KMS-11 (cell line): Measurements from ENCODE around the gene PTPN4.

Source experiments
- H2AFZ ChIP-seq: fragments of 200-600 bp; sonication (generic); 2 replicates; pipeline ENCODE4 v1.6.1; 2016; ENCODE audit warnings: antibody characterized with exemption, mixed run types, low read depth
- H3K27ac ChIP-seq: fragments of 200-600 bp; sonication (generic); 2 replicates; pipeline ENCODE4 v1.6.1; 2016; ENCODE audit warnings: mild to moderate bottlenecking, mixed run types
- H3K27me3 ChIP-seq: fragments of 200-600 bp; sonication (generic); 2 replicates; pipeline ENCODE4 v1.6.1; 2017; ENCODE audit warnings: mild to moderate bottlenecking, low read depth, mixed run types, moderate library complexity; ENCODE audit not compliant: insufficient read depth
- H3K36me3 ChIP-seq: fragments of 200-600 bp; sonication (generic); 2 replicates; pipeline ENCODE4 v1.6.1; 2017; ENCODE audit warnings: mild to moderate bottlenecking, mixed run types; ENCODE audit not compliant: insufficient read depth
- H3K4me1 ChIP-seq: fragments of 200-600 bp; sonication (generic); 2 replicates; pipeline ENCODE4 v1.6.1; 2016; ENCODE audit warnings: mild to moderate bottlenecking, low read depth, mixed run types; ENCODE audit not compliant: poor library complexity, severe bottlenecking
- H3K4me2 ChIP-seq: fragments of 200-600 bp; sonication (generic); 2 replicates; pipeline ENCODE4 v1.7.0; 2016; ENCODE audit warnings: mild to moderate bottlenecking, mixed run types
- H3K4me3 ChIP-seq: fragments of 200-600 bp; sonication (generic); IDR thresholded peaks from 2 replicates; pipeline ENCODE4 v1.6.1; 2017; ENCODE audit warnings: low read depth, low read length, mixed read lengths; ENCODE audit not compliant: insufficient read depth
- H3K79me2 ChIP-seq: fragments of 200-600 bp; sonication (generic); 2 replicates; pipeline ENCODE4 v1.6.1; 2016; ENCODE audit warnings: low read depth, mixed run types; ENCODE audit not compliant: insufficient read depth
- H3K9ac ChIP-seq: fragments of 200-600 bp; sonication (generic); 2 replicates; pipeline ENCODE4 v1.6.1; 2016; ENCODE audit warnings: mild to moderate bottlenecking, mixed run types
- H4K20me1 ChIP-seq: fragments of 200-600 bp; sonication (generic); 2 replicates; pipeline ENCODE4 v1.6.1; 2016; ENCODE audit warnings: mild to moderate bottlenecking, mixed run types; ENCODE audit not compliant: insufficient read depth
- TF ChIP-seq, protein P1 (sequence below): fragments of 200-600 bp; sonication (generic); conservative IDR thresholded peaks from 2 replicates; pipeline ENCODE4 v1.6.1; 2017; ENCODE audit warnings: low read depth, mild to moderate bottlenecking, antibody characterized with exemption, low read length, moderate library complexity, mixed read lengths

PTPN4 gene

DNA sequence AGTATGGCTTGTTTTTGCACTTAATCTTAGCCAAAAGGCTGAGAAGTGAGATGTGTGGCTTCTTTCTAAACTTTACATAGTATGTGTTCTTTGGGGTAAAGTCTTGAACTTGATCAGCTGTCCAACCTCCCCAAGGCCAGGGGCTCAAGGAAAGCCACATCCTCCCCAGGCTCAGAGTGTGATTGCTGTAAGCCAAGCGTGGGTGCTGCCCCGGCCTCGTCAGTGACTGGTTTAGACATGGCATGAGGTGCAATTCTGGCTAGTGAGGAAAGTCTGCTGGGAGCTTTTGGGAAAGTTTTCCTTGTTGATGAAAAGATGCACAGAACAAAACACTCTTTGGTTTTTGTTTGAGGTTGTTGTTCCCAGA is 40.5 kb upstream of the PTPN4 start:
- Histone ChIP-seq H3K36me3 (no peaks in the 10 kb centered on the region), H3K4me3 (no peak overlapping the region), H3K4me1 (no peaks in the 10 kb centered on the region), H4K20me1 (no peaks in the 10 kb centered on the region), H2AFZ (no peak overlapping the region), H3K9ac (no peak overlapping the region), H3K27ac (no peak overlapping the region), H3K4me2 (no peak overlapping the region), H3K27me3 (no peaks in the 10 kb centered on the region), H3K79me2 (no peaks in the 10 kb centered on the region)
- TF ChIP-seq, protein P1, sequence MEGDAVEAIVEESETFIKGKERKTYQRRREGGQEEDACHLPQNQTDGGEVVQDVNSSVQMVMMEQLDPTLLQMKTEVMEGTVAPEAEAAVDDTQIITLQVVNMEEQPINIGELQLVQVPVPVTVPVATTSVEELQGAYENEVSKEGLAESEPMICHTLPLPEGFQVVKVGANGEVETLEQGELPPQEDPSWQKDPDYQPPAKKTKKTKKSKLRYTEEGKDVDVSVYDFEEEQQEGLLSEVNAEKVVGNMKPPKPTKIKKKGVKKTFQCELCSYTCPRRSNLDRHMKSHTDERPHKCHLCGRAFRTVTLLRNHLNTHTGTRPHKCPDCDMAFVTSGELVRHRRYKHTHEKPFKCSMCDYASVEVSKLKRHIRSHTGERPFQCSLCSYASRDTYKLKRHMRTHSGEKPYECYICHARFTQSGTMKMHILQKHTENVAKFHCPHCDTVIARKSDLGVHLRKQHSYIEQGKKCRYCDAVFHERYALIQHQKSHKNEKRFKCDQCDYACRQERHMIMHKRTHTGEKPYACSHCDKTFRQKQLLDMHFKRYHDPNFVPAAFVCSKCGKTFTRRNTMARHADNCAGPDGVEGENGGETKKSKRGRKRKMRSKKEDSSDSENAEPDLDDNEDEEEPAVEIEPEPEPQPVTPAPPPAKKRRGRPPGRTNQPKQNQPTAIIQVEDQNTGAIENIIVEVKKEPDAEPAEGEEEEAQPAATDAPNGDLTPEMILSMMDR: no peak

DNA sequence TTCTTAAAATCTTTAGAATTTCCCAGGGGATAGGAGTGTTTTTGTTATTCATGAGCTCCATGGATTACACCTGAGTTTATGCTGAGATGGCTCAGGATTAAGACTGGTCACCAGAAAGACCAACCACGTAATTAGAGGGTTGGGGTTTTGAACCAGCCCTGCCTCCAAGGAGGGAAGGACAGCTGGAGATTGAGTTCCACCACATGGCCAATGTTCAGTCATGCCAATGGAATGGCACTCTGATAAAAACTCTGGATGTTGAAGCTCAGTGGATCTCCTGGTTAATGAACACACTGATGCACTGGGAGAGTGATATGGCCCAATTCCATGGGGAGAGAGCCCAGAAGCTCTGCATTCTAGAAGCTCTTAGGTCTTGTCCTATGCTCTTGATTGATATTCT is 38.7 kb upstream of the PTPN4 start:
- Histone ChIP-seq H3K36me3 (no peaks in the 10 kb centered on the region), H3K4me1 (no peaks in the 10 kb centered on the region), H3K9ac (no peak overlapping the region), H3K27me3 (no peaks in the 10 kb centered on the region), H3K27ac (no peak overlapping the region), H4K20me1 (no peaks in the 10 kb centered on the region), H2AFZ (no peak overlapping the region), H3K79me2 (no peaks in the 10 kb centered on the region), H3K4me3 (no peak overlapping the region), H3K4me2 (no peak overlapping the region)
- TF ChIP-seq, protein P1: no peak

DNA sequence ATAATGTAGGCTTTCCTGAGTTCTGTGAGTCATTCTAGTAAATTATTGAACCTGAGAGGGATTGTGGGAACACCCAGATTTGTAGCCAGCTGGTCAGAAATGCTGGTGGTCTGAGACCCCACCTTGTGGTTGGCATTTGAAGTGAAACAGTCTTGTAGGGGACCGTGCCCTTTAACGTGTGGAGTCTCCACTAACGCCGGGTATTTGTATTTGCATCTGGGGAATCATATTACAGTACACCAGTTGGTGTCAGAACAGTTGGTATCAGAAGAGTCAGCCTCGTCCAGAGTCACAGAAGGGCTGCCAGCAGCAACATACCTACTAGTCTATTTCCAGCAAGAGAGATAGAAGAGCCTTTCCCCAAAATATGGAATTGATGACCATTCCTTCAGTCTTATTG is 38.3 kb upstream of the PTPN4 start:
- TF ChIP-seq, protein P1: no peak
- Histone ChIP-seq H3K79me2 (no peaks in the 10 kb centered on the region), H3K27me3 (no peaks in the 10 kb centered on the region), H3K4me1 (no peaks in the 10 kb centered on the region), H4K20me1 (no peaks in the 10 kb centered on the region), H2AFZ (no peak overlapping the region), H3K9ac (no peak overlapping the region), H3K4me3 (no peak overlapping the region), H3K27ac (no peak overlapping the region), H3K4me2 (no peak overlapping the region), H3K36me3 (no peaks in the 10 kb centered on the region)

DNA sequence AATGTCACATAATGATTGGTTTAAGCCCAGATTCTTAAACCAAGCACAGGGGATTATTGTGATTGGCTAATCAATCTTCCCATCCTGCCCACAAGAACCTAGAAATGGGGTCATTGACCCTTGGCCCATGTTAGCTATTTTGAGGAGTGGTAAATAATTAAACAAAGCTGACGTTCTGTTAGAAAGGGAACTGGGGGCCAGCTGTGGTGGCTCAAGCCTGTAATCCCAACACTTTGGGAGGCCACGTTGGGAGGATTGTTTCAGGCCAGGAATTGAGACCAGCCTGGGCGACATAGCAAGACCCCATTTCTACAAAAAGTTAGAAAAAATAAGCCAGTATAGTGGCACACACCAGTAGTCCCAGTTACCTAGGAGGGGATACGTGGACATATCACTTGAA is 37.8 kb upstream of the PTPN4 start:
- Histone ChIP-seq H3K4me3 (no peak overlapping the region), H3K9ac (no peak overlapping the region), H3K4me1 (no peaks in the 10 kb centered on the region), H2AFZ (no peak overlapping the region), H4K20me1 (no peaks in the 10 kb centered on the region), H3K4me2 (no peak overlapping the region), H3K79me2 (no peaks in the 10 kb centered on the region), H3K27ac (no peak overlapping the region), H3K36me3 (no peaks in the 10 kb centered on the region), H3K27me3 (no peaks in the 10 kb centered on the region)
- TF ChIP-seq, protein P1: no peak

DNA sequence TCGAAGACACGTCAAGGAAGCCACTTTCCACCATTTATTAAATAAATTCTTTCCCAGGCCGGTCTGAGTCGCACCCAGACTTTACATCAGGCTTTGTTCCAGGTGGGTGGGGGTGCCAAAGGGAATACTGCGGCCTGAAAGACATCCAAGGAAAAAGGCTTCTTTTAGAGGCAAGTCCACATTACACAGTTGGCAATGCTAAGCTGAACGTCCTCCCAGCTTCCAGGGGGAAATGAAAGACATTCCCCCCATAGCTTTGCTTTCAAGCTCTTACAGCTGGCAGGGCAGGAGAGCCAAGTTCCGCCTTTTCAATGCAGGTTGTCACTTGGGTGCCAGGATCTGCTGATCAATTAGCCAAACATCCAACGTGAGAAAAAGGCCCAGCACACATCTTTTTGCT is 36.5 kb upstream of the PTPN4 start:
- Histone ChIP-seq H3K4me2 (no peak overlapping the region), H3K27me3 (no peaks in the 10 kb centered on the region), H3K4me1 (no peaks in the 10 kb centered on the region), H3K9ac (no peak overlapping the region), H3K79me2 (no peaks in the 10 kb centered on the region), H3K4me3 (no peak overlapping the region), H3K27ac (no peak overlapping the region), H2AFZ (no peak overlapping the region), H3K36me3 (no peaks in the 10 kb centered on the region), H4K20me1 (no peaks in the 10 kb centered on the region)
- TF ChIP-seq, protein P1: no peak
